Heart left ventricle (tissue), 13 donors: ENCODE data around the gene EDN3.

Experiments
- POLR2A ChIP-seq, 2 donors: fragments of 450-650 bp; IDR thresholded peaks; one replicate each; pipeline ENCODE4 v1.6.1; 2017; ENCODE audit warnings: antibody characterized with exemption in 2 of 2, mild to moderate bottlenecking in 2 of 2, moderate library complexity in 2 of 2
- TF ChIP-seq, protein P1 (sequence below), 12 donors: fragments of 200-600 bp; sonication (generic) in 4 of 12; IDR thresholded peaks; one replicate each; pipeline versions ENCODE4 v1.5.0 to v1.8.0; 2018 to 2022; ENCODE audit warnings: antibody characterized with exemption in 12 of 12, mild to moderate bottlenecking in 5 of 12
- donor health status: ischemic (EF 13 %, LVEDD 7.1; RV severe dilation, severe dysfunction).
- donor health status: DM: no; HTN: yes; CAD: no.
- donor health status: DM: no; HTN: no; CAD: no.
- donor health status: ischemic (EF 25% LVEDD 6.9; RV normal size, moderate dysfunction).
- donor health status: ischemic (EF 25% LVEDD 5.7; RV mildly dilated, moderate dysfunction).
- donor health status: ischemic (EF 35%, LVEDD 5.7; RV mildly dilated, moderate dysfunction).
- donor health status: nonischemic (EF 11% LVEDD 7.7; RV severe dilation, severe dysfunction).
- donor health status: DM: yes; HTN: yes; CAD: no.
- donor health status: PGD.
- donor health status: ischemic (EF 29% LVEDD 5.4; RV normal size, mild dysfunction).
- donor health status: nonischemic (EF 23%, LVEDD 6.1; RV moderate dilation, normal function).

DNA sequence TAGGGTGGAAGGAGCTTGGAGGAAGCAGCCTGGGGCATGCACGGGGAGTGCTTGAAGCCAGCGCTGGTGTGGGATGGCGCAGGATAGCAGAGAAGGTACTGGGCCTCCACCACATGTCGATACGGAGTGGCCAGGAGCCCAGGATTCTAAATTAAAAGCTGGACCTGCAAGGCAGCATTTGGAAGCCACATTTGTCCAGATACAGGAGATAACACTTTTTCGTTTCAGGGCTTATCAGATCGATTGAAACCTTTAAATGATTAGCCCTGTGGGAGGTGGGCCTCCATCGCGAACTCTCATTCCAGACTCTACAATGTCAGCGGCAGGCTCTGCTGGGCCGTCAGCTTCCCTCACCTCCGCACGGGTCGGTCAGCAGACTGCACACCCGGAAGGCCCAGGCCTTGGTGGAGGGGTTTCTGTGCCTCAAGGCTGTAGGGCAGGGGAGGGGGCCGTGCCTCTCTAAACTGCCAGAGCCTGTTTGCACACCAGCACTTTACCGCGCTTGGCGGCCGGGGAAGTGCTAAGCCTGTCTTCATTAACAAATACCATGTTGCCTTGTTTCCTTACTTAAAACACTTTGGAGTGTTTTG is 17.9 kb downstream of the EDN3 start:
- no peak for TF ChIP-seq POLR2A (IDR thresholded peaks at IDR 0.05)
- TF ChIP-seq, protein P1, sequence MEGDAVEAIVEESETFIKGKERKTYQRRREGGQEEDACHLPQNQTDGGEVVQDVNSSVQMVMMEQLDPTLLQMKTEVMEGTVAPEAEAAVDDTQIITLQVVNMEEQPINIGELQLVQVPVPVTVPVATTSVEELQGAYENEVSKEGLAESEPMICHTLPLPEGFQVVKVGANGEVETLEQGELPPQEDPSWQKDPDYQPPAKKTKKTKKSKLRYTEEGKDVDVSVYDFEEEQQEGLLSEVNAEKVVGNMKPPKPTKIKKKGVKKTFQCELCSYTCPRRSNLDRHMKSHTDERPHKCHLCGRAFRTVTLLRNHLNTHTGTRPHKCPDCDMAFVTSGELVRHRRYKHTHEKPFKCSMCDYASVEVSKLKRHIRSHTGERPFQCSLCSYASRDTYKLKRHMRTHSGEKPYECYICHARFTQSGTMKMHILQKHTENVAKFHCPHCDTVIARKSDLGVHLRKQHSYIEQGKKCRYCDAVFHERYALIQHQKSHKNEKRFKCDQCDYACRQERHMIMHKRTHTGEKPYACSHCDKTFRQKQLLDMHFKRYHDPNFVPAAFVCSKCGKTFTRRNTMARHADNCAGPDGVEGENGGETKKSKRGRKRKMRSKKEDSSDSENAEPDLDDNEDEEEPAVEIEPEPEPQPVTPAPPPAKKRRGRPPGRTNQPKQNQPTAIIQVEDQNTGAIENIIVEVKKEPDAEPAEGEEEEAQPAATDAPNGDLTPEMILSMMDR (IDR thresholded peaks at IDR 0.05), result no peak
